OCI-LY1 (cell line): Measurements from ENCODE around the gene PDF.

ENCODE experiments used
- EZH2 ChIP-seq: fragments of 200-600 bp; sonication (generic), shearing (Covaris generic); IDR thresholded peaks from 2 replicates; pipeline ENCODE4 v1.8.0; 2017; ENCODE audit warnings: borderline replicate concordance, mixed run types, mild to moderate bottlenecking, antibody characterized with exemption, low read length, moderate library complexity, mixed read lengths
- TF ChIP-seq, protein P1 (sequence below): fragments of 200-600 bp; sonication (generic), shearing (Covaris generic); IDR thresholded peaks from 2 replicates; pipeline ENCODE4 v1.5.1; 2017; ENCODE audit warnings: mild to moderate bottlenecking, antibody characterized with exemption, low read length, moderate library complexity, mixed read lengths

GRCh38 chr16:69318911-69319289 lies 11.5 kb downstream of the PDF start:
- TF ChIP-seq, protein P1, sequence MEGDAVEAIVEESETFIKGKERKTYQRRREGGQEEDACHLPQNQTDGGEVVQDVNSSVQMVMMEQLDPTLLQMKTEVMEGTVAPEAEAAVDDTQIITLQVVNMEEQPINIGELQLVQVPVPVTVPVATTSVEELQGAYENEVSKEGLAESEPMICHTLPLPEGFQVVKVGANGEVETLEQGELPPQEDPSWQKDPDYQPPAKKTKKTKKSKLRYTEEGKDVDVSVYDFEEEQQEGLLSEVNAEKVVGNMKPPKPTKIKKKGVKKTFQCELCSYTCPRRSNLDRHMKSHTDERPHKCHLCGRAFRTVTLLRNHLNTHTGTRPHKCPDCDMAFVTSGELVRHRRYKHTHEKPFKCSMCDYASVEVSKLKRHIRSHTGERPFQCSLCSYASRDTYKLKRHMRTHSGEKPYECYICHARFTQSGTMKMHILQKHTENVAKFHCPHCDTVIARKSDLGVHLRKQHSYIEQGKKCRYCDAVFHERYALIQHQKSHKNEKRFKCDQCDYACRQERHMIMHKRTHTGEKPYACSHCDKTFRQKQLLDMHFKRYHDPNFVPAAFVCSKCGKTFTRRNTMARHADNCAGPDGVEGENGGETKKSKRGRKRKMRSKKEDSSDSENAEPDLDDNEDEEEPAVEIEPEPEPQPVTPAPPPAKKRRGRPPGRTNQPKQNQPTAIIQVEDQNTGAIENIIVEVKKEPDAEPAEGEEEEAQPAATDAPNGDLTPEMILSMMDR: no peak
- TF ChIP-seq EZH2: no peak
